Subcutaneous adipose tissue (tissue), 4 donors: ENCODE results near the gene GID8. TPM values are rescaled to one million over a fixed set of nuclear protein-coding genes. Genes with fewer than 3 reads are reported as not detected.

ENCODE experiments used
- total RNA-seq, 4 donors: library from RNA; depleted of rRNA; stranded (reverse); fragments of >200 nt; gene quantifications; one replicate each; pipeline ENCODE4 v1.1.0, GENCODE V29; 2016
- TF ChIP-seq, protein P1 (sequence below): fragments of 450-650 bp; IDR thresholded peaks from one replicate; pipeline ENCODE4 v1.5.1; 2016; ENCODE audit warnings: low read depth, mild to moderate bottlenecking, control low read depth, antibody characterized with exemption, moderate library complexity

Gene GID8
- total RNA-seq, 4 donors from 2014 or later: 15.3 to 32.2 (median 23.6) TPM

DNA sequence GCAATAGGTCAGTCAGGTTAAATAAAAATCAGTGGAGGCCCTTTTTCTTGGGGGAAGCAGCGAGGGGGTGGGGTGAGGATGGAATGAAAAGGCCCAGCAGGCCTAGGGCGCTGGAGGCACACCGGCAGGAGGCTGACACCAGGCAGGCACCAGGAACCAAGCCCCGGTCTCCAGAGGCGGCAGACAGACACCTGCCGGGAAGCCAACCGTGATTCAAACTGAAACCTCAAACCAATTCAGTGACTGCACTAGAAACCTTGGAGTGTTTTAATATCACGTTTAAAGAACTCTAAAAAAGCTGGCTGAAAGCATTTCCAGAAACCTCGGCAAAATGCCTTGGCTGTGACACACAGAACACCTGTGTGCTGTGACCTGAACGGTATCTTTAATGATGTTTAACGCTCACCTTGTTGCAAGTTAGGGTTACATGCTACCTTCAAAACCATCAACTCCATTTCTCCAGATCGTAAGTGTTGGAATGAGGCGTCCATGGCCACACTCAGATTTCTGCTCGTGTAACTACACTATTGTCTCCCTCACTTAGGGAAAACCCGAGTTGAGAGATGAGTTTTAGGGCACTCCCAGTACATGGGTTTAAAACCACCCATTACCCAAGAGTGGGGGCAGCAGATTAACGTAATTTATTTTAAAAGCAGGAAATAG lies 38.8 kb upstream of the GID8 start:
- TF ChIP-seq, protein P1, sequence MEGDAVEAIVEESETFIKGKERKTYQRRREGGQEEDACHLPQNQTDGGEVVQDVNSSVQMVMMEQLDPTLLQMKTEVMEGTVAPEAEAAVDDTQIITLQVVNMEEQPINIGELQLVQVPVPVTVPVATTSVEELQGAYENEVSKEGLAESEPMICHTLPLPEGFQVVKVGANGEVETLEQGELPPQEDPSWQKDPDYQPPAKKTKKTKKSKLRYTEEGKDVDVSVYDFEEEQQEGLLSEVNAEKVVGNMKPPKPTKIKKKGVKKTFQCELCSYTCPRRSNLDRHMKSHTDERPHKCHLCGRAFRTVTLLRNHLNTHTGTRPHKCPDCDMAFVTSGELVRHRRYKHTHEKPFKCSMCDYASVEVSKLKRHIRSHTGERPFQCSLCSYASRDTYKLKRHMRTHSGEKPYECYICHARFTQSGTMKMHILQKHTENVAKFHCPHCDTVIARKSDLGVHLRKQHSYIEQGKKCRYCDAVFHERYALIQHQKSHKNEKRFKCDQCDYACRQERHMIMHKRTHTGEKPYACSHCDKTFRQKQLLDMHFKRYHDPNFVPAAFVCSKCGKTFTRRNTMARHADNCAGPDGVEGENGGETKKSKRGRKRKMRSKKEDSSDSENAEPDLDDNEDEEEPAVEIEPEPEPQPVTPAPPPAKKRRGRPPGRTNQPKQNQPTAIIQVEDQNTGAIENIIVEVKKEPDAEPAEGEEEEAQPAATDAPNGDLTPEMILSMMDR: no peak

DNA sequence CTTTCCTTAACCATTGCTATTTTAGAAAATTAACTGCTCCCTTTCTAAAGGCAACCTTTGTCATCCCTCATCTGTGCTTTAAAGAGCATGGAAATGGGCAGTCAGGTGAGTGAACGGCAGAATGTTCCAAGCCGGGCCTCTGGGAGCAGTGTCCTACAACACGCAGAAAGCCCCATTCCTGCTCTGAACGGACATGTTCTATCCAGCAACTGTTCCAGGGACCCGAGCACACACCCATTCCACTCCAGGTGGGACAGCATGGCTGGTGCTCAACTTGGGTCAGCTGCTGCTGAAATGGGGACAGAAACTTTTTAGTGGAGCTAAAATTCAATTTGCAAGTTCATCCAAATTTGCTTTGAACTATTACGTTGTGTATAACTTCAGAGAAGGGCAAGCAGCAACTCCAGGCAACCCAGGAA lies 38.3 kb upstream of the GID8 start:
- TF ChIP-seq, protein P1: no peak

DNA sequence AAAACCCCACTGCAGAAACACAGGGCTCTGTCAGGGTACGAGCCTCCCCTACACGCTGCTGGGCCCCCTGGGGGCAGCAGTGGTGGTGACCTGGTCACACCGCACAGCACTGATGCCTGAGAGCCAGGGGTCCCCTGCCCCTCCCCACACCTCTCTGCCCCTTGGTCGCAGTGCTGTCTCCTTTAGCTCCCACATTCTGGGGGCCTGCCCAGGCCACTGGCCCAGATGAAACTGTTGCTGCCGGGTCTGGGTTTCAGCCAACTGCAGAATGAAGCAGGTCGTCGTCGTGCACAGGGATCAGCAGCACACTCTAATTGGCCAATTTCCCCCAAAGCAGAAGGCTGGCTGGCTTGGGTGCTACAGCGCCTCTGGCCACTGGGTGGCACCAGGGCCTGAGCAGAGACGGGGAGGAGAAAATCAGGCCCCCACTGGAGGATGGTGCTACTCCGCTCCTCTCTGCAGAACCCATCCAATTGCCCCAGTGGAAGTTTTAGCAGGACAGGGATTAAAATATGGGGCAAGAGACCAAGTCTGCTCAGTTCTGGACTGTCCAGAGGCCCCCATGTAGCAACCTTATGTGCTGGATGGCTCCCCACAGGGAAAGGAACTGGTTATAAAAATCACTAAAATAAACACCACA lies 37.8 kb upstream of the GID8 start:
- TF ChIP-seq, protein P1: no peak

DNA sequence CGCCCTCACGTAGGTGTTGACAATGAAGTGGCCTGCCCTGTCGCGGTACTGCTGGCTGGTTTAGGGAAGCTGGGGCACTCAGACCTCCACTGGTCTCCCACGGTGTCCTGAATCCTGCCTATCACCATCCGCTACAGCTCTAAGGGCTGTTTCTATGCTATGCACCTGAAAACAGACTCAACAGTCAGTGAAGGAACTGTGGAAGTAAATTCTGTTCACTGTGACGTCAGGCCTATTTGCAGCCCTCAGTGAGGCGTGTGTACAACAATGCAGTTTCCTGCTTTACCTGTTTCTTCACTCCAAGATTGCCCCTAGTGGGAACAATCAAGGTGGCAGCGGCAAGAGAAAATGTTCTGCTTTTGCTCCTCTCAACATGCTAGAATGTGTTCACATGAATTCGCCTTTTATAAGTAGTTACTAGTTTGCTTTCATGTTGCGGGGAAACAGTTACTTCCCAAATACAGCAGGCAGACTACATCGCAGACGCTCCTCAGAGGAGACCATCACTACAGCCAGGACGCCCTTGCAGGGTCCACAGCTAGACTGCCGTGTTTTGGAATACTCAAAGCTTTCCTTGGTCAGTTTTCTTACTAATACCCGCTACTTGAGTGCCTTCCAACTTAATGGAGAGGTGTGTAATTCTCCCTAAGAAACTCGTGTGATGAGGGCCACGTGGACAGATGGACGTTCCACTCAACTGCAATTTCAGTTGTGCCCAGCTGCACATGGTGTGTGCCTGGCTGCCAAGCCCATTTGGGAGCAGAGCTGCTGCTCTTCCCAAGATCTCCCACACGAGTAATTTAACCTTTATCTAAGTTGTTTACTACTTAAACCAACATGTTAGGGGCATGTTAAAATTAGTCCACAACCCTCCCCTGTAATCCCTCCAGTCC lies 37.0 kb upstream of the GID8 start:
- TF ChIP-seq, protein P1: no peak

DNA sequence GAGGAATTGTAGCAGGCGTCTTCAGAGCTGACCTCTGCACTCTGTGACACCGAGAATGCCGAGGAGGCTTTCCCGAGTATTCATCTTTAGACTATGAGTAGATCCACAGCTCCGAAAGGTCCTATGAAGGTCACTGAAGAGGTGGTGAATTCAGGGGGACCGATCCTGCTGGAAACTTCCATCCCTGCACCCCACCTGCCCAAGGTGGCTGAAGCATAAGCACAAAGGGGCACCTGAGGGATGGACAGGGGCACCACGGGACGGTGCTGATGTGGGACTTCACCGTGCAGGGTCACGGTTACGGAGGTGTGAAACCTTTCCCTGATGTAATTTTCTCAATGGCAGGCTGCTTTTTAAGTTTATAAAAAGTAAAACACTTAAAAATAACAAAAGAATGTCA lies 36.1 kb upstream of the GID8 start:
- TF ChIP-seq, protein P1: no peak

DNA sequence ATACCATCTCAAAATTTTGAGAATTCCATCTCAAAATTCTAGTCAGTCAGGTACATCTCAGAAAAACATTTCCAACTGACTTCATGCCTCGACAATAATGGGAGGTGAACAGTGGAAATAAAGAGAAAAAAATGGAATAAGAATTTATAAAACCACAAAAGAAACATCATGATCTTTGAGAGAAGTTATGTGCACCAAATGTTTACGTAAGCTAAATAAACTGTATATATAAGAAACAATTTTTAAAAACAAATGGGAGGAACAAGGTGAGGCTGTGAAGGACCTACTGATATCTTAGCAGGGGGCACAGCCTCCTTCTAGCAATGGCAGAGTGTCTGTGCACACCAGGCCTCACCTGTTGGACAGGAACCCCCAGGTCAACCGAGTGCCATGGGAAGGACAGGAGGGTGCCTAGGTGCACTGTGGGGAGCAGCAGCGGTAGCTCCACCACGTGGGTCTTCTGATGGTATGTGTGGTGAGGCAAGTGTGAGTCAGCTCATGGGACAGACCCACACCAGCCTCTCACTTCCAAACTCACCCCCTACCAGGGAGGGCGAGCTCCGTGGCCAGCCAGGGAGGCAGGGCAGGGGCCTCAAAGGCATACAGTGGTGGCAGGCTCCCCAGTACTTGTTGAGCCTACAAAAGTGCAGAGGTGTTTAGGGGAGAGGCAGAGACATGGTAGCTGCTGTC lies 34.9 kb upstream of the GID8 start:
- TF ChIP-seq, protein P1: no peak
